ENCODE results near the gene RPTOR.
A peak's percentile ranks its signal among the peaks of the same experiment; 100 is the strongest.

RPTOR gene

GRCh38 chr17:80827646-80828643 lies 283.3 kb downstream of the RPTOR start (continued):
- TF ChIP-seq ZNF449 (tag by site-specific recombination; IDR thresholded peaks at IDR 0.05) (peak; percentile 84), ZNF555 (tag by site-specific recombination; conservative IDR thresholded peaks at IDR 0.05) (no peak)

- ChIA-PET POLR2A (no interaction called here), CTCF (interaction anchor here (0.6 kb wide), 1 partner anchor 729 kb away, joined by 4 read pairs; no protein-coding TSS in a partner anchor)
- no peak overlapping the region for H3K4me3 ChIP-seq (ENCODE audit: low read depth, low read length)
- H3K36me3 ChIP-seq (ENCODE audit: control insufficient read depth in 2 of 2, insufficient read depth in 1 of 2, low read length in 2 of 2) = peaks cover 0 to 39% of the 10 kb centered on the region in 2 experiments; a peak in 1 of 3 replicates
- H3K4me1 ChIP-seq (ENCODE audit: control insufficient read depth, insufficient read depth, low read length) = peaks cover 6% of the 10 kb centered on the region
- TF ChIP-seq ZNF140 (tag by site-specific recombination; IDR thresholded peaks at IDR 0.05) (no peak), TSHZ1 (tag by site-specific recombination; IDR thresholded peaks at IDR 0.05; ENCODE audit: borderline replicate concordance) (no peak), ZNF843 (tag by site-specific recombination; IDR thresholded peaks at IDR 0.05) (no peak), ZBTB44 (tag by site-specific recombination; IDR thresholded peaks at IDR 0.05) (no peak), ZNF558 (tag by site-specific recombination; IDR thresholded peaks at IDR 0.05) (no peak), ZNF660 (tag by site-specific recombination; IDR thresholded peaks at IDR 0.05) (no peak), ZNF221 (tag by site-specific recombination; IDR thresholded peaks at IDR 0.05; ENCODE audit: borderline replicate concordance) (no peak), ZNF311 (tag by site-specific recombination; IDR thresholded peaks at IDR 0.05; ENCODE audit: borderline replicate concordance) (no peak), ZNF350 (tag by site-specific recombination; IDR thresholded peaks at IDR 0.05) (no peak), ZSCAN18 (tag by site-specific recombination; IDR thresholded peaks at IDR 0.05) (no peak), ZNF561 (tag by site-specific recombination; IDR thresholded peaks at IDR 0.05; ENCODE audit: borderline replicate concordance) (no peak), ZFP3 (tag by site-specific recombination; IDR thresholded peaks at IDR 0.05; ENCODE audit: low read depth) (no peak), ZFP37 (tag by site-specific recombination; IDR thresholded peaks at IDR 0.05) (no peak), SP3 (tag by site-specific recombination; IDR thresholded peaks at IDR 0.05) (no peak), ZNF362 (tag by site-specific recombination; IDR thresholded peaks at IDR 0.05) (no peak), ZNF155 (tag by site-specific recombination; IDR thresholded peaks at IDR 0.05) (no peak)
- no peak overlapping the region for H3K27ac ChIP-seq (ENCODE audit: extremely low read depth, low read depth, low read length)
- no peaks in the 10 kb centered on the region for H3K9me3 ChIP-seq (ENCODE audit: control insufficient read depth, insufficient read depth, low read depth, low read length)
Measured at GRCh38 chr17:80829166-80829813, 284.7 kb downstream of the RPTOR start.
